Keratinocyte (primary cell): ENCODE data around the gene CACHD1.

Experiments used
- EZH2 ChIP-seq: IDR thresholded peaks from one replicate; pipeline ENCODE4 v1.6.1; 2012; ENCODE audit warnings: inconsistent platforms, mild to moderate bottlenecking, low read length, moderate library complexity
- TF ChIP-seq, protein P1 (sequence below), 3 experiments: IDR thresholded peaks in 1 of 3; conservative IDR thresholded peaks in 1 of 3; optimal IDR thresholded peaks in 1 of 3; 2 replicates in 2 of 3; 3 replicates in 1 of 3; pipeline versions ENCODE3 to v1.5.1; 2011; ENCODE audit warnings: low read length in 3 of 3, mild to moderate bottlenecking in 3 of 3, moderate library complexity in 2 of 3, control low read depth in 1 of 3, inconsistent platforms in 1 of 3; ENCODE audit not compliant: insufficient read depth in 2 of 3; ENCODE audit errors: extremely low read depth in 1 of 3

DNA sequence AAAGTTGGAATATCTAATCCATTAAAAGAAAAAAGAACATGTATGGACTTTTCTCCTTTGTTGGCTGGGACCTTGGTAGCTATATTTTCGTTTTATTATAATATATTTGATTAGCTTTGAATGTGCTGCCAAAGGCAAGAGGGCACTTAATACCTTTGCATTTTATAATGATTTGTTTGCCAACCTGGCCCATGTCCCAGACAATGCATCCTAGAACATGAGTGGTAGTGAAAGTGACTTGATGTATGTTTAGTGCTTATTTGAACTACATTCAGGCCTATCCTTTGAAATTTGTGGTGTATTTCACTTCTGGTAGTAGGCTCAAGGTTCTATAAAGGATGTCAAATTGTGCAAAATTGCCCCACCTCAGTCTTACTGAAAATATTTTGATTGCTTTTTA is 25.9 kb downstream of the CACHD1 start:
- TF ChIP-seq, protein P1, sequence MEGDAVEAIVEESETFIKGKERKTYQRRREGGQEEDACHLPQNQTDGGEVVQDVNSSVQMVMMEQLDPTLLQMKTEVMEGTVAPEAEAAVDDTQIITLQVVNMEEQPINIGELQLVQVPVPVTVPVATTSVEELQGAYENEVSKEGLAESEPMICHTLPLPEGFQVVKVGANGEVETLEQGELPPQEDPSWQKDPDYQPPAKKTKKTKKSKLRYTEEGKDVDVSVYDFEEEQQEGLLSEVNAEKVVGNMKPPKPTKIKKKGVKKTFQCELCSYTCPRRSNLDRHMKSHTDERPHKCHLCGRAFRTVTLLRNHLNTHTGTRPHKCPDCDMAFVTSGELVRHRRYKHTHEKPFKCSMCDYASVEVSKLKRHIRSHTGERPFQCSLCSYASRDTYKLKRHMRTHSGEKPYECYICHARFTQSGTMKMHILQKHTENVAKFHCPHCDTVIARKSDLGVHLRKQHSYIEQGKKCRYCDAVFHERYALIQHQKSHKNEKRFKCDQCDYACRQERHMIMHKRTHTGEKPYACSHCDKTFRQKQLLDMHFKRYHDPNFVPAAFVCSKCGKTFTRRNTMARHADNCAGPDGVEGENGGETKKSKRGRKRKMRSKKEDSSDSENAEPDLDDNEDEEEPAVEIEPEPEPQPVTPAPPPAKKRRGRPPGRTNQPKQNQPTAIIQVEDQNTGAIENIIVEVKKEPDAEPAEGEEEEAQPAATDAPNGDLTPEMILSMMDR (optimal IDR thresholded peaks at IDR 0.05 in 1 of 3, IDR thresholded peaks at IDR 0.05 in 1 of 3, conservative IDR thresholded peaks at IDR 0.05 in 1 of 3; ENCODE audit: extremely low read depth in 1 of 3, insufficient read depth in 2 of 3, low read length in 3 of 3) = no peak
- TF ChIP-seq EZH2 = no peak
